Vagina (tissue), 2 donors: Measurements from ENCODE around the gene MPZL3.

Source experiments
- CTCF ChIP-seq, 3 experiments: fragments of 450-650 bp in 2 of 3; fragments of 200-600 bp in 1 of 3; sonication (generic) in 1 of 3; IDR thresholded peaks; one replicate each; pipeline ENCODE4 v1.5.1; 2017 to 2019; ENCODE audit warnings: antibody characterized with exemption in 3 of 3, mild to moderate bottlenecking in 2 of 3, moderate library complexity in 2 of 3
- POLR2A ChIP-seq, 2 donors: fragments of 450-650 bp; IDR thresholded peaks; one replicate each; pipeline ENCODE4 v1.6.1; 2017; ENCODE audit warnings: antibody characterized with exemption in 2 of 2, mild to moderate bottlenecking in 2 of 2, moderate library complexity in 2 of 2
- POLR2AphosphoS5 ChIP-seq, 2 donors: sonication (generic); formaldehyde crosslinking; IDR thresholded peaks; one replicate each; pipeline ENCODE4 v1.9.0; 2017; ENCODE audit warnings: antibody characterized with exemption in 2 of 2, mild to moderate bottlenecking in 2 of 2, low read depth in 1 of 2; ENCODE audit not compliant: insufficient read depth in 1 of 2

GRCh38 chr11:118274186-118274585 is 22.0 kb upstream of the MPZL3 start:
- TF ChIP-seq CTCF (IDR thresholded peaks at IDR 0.05) (no peak), POLR2AphosphoS5 (IDR thresholded peaks at IDR 0.05; ENCODE audit: insufficient read depth in 1 of 2, low read depth in 1 of 2) (peak in 1 of 2 donors; percentile 45), POLR2A (IDR thresholded peaks at IDR 0.05) (no peak)
